CD4-positive, alpha-beta T cell (primary cell): ENCODE measurements around the gene ATF2. TPM values are rescaled to one million over a fixed set of nuclear protein-coding genes. Genes with fewer than 3 reads are reported as not detected.
A peak's percentile ranks its signal among the peaks of the same experiment; 100 is the strongest.
"Not testable (repeated sequence)": the region's sequence is repeated elsewhere in the genome, so short reads cannot be mapped to it uniquely, and the experiment has no call there.

Source experiments
- ATAC-seq: fragments of 200-7000 bp; cut with Tn5 transposase; one replicate; pipeline ENCODE4 v1.10.0; 2022; ENCODE audit warnings: mild to moderate bottlenecking; ENCODE audit not compliant: poor library complexity
- CTCF ChIA-PET: fragments of 350-600 bp; sonication (Branson Sonifier 250); formaldehyde crosslinking; loops from one replicate; lab custom pipeline; 2021; ENCODE audit warnings: antibody characterized with exemption, inconsistent platforms; lab: Charles Lee
- POLR2A ChIA-PET: fragments of 350-600 bp; sonication (Branson Sonifier 250); formaldehyde crosslinking; loops from one replicate; lab custom pipeline; 2021; ENCODE audit warnings: antibody characterized with exemption, inconsistent platforms; lab: Charles Lee
- DNase-seq, 14 experiments: peaks; one replicate each; pipeline ENCODE4 v3.0.0-alpha.2; 2013 to 2020; ENCODE audit warnings: mixed read lengths in 2 of 14
- H3K27ac ChIP-seq, 2 donors: one replicate each; pipeline versions ENCODE4 v1.5.1 to v1.7.0; 2013; ENCODE audit warnings: low read length in 2 of 2, low read depth in 1 of 2, mild to moderate bottlenecking in 1 of 2
- H3K27me3 ChIP-seq, 2 experiments: 1 replicate in 1 of 2; 2 replicates in 1 of 2; pipeline versions ENCODE4 v1.6.1 to v1.7.0; 2013; ENCODE audit warnings: low read length in 2 of 2, control low read depth in 1 of 2, mild to moderate bottlenecking in 1 of 2, moderate library complexity in 1 of 2; ENCODE audit not compliant: insufficient read depth in 2 of 2, control insufficient read depth in 1 of 2
- H3K36me3 ChIP-seq: one replicate; pipeline ENCODE4 v1.6.1; 2013; ENCODE audit warnings: low read length, control low read depth; ENCODE audit not compliant: insufficient read depth
- H3K4me1 ChIP-seq: one replicate; pipeline ENCODE4 v1.6.1; 2013; ENCODE audit warnings: low read length, control low read depth; ENCODE audit not compliant: insufficient read depth
- H3K4me3 ChIP-seq: one replicate; pipeline ENCODE4 v1.5.1; 2013; ENCODE audit warnings: mild to moderate bottlenecking, low read length, moderate library complexity
- H3K9me3 ChIP-seq, 2 experiments: 1 replicate in 1 of 2; 2 replicates in 1 of 2; pipeline versions ENCODE4 v1.6.1 to v1.7.0; 2013; ENCODE audit warnings: low read length in 2 of 2, mild to moderate bottlenecking in 2 of 2, control low read depth in 1 of 2, moderate library complexity in 1 of 2; ENCODE audit not compliant: control insufficient read depth in 1 of 2, insufficient read depth in 1 of 2
- H3K27ac Mint-ChIP-seq: one replicate; pipeline ENCODE4 v1.8.0; 2020; ENCODE audit warnings: mixed read lengths
- H3K27me3 Mint-ChIP-seq: one replicate; pipeline ENCODE4 v1.8.0; 2021; ENCODE audit warnings: mixed read lengths
- H3K36me3 Mint-ChIP-seq: one replicate; pipeline ENCODE4 v1.8.0; 2021; ENCODE audit warnings: low read depth, mixed read lengths
- H3K4me1 Mint-ChIP-seq: one replicate; pipeline ENCODE4 v1.8.0; 2021; ENCODE audit warnings: low read depth, mixed read lengths
- H3K4me3 Mint-ChIP-seq: one replicate; pipeline ENCODE4 v1.8.0; 2020; ENCODE audit warnings: mild to moderate bottlenecking, mixed read lengths
- H3K9me3 Mint-ChIP-seq: one replicate; pipeline ENCODE4 v1.8.0; 2020; ENCODE audit warnings: mixed read lengths
- intact Hi-C, 2 experiments: fragments of 100-400 bp; cut with DNase I in 1 of 2; cut with micrococcal nuclease in 1 of 2; formaldehyde crosslinking; loops; one replicate each; pipeline versions ENCODE4 v1.15.1 to v1.9.0; 2023 to 2025; cut with DNase I, micrococcal nuclease
- total RNA-seq, 174 experiments: library from RNA in 2 of 174; stranded (reverse) in 2 of 174; gene quantifications; one replicate each; pipeline ENCODE4 v1.2.3 and lab custom pipeline; 2021 to 2026
- TF ChIP-seq, protein P1 (sequence below): fragments of 200-600 bp; IDR thresholded peaks from one replicate; pipeline ENCODE4 v1.8.0; 2022; ENCODE audit warnings: antibody characterized with exemption, mild to moderate bottlenecking

The ATF2 gene
- total RNA-seq, 2 experiments from 2014 or later, result 44.7 to 44.8 TPM

DNA sequence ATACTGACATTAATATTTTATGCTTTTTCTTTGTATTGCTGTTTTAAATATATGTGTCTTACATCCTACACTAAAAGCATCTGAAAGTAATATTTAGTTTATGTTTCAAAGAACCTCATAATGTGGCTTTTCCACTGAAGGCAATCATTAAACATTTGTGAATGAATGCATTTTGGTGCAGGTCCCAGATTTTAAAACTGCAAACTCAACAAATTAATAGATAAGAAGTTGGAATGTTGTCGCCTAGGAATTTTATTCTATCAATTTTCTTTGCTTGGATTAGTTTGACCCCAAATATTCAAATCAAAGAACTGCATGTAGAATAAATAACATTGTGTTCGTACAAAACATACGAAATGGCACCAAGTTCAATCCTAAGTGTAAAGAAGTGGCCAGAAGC, 44.7 kb downstream of the ATF2 start:
- no peak overlapping the region for H3K27ac ChIP-seq
- no peaks in the 10 kb centered on the region for H3K9me3 Mint-ChIP-seq
- H3K4me1 ChIP-seq, result no peaks in the 10 kb centered on the region
- no peak overlapping the region for H3K27ac Mint-ChIP-seq
- CTCF ChIA-PET, result no interaction called here
- intact Hi-C loops, result no loop called here
- H3K9me3 ChIP-seq, result no peaks in the 10 kb centered on the region
- no peaks in the 10 kb centered on the region for H3K27me3 Mint-ChIP-seq
- no peaks in the 10 kb centered on the region for H3K27me3 ChIP-seq
- H3K4me3 ChIP-seq, result no peak overlapping the region
- ATAC-seq (no peak), DNase-seq (no peak)
- no peak overlapping the region for H3K4me3 Mint-ChIP-seq
- POLR2A ChIA-PET, result no interaction called here
- peaks cover 17% of the 10 kb centered on the region for H3K36me3 ChIP-seq
- H3K4me1 Mint-ChIP-seq, result peaks cover 27% of the 10 kb centered on the region
- H3K36me3 Mint-ChIP-seq, result peaks cover 41% of the 10 kb centered on the region
- TF ChIP-seq, protein P1, sequence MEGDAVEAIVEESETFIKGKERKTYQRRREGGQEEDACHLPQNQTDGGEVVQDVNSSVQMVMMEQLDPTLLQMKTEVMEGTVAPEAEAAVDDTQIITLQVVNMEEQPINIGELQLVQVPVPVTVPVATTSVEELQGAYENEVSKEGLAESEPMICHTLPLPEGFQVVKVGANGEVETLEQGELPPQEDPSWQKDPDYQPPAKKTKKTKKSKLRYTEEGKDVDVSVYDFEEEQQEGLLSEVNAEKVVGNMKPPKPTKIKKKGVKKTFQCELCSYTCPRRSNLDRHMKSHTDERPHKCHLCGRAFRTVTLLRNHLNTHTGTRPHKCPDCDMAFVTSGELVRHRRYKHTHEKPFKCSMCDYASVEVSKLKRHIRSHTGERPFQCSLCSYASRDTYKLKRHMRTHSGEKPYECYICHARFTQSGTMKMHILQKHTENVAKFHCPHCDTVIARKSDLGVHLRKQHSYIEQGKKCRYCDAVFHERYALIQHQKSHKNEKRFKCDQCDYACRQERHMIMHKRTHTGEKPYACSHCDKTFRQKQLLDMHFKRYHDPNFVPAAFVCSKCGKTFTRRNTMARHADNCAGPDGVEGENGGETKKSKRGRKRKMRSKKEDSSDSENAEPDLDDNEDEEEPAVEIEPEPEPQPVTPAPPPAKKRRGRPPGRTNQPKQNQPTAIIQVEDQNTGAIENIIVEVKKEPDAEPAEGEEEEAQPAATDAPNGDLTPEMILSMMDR, result no peak

DNA sequence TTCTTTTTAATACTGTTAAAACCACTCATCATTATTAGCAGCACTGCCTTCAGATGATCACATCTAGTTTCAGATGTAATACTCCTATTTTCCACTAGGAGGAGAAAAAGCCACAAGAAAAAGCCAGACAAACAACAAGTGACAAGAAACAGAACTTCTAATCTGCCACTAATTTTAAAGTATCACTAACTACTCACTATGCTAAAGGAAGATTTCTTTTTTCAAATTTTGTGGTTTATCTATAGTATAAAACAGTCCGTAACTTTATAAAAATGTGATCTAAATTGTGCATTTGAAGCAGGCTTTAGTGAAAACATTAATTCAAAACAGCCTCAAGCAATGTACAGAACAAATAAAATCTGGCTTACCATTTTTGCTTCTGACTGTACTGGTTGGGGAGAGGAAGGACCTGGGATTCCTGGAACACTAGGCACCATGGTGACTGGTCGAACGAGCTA, 56.8 kb downstream of the ATF2 start:
- H3K4me3 Mint-ChIP-seq, result no peak overlapping the region
- intact Hi-C loops, result loop anchor here (1.0 to 5.0 kb wide), 5 partner anchors 71 to 414 kb away; partner anchors contain the start of gene ATP5MC3 (in 1 of the 2)
- H3K36me3 Mint-ChIP-seq, result peaks cover 79% of the 10 kb centered on the region
- H3K9me3 ChIP-seq, result no peaks in the 10 kb centered on the region
- ATAC-seq, result peak; percentile 75
- ChIA-PET POLR2A (no interaction called here), CTCF (interaction anchor here (0.9 to 1.0 kb wide), 2 partner anchors 17 to 31 kb away, joined by 3 read pairs; no protein-coding TSS in a partner anchor)
- H3K4me1 Mint-ChIP-seq, result no peaks in the 10 kb centered on the region
- H3K9me3 Mint-ChIP-seq, result no peaks in the 10 kb centered on the region
- peak in 3 of 14 experiments; percentile 66 to 68 (median 68) for DNase-seq
- H3K27me3 Mint-ChIP-seq, result no peaks in the 10 kb centered on the region
- peak overlapping the region; percentile 24 for H3K27ac Mint-ChIP-seq
- TF ChIP-seq, protein P1, result peak; percentile 84
- H3K4me1 ChIP-seq, result no peaks in the 10 kb centered on the region
- no peaks in the 10 kb centered on the region for H3K27me3 ChIP-seq
- peaks cover 59% of the 10 kb centered on the region for H3K36me3 ChIP-seq
- H3K4me3 ChIP-seq, result no peak overlapping the region
- no peak overlapping the region for H3K27ac ChIP-seq

DNA sequence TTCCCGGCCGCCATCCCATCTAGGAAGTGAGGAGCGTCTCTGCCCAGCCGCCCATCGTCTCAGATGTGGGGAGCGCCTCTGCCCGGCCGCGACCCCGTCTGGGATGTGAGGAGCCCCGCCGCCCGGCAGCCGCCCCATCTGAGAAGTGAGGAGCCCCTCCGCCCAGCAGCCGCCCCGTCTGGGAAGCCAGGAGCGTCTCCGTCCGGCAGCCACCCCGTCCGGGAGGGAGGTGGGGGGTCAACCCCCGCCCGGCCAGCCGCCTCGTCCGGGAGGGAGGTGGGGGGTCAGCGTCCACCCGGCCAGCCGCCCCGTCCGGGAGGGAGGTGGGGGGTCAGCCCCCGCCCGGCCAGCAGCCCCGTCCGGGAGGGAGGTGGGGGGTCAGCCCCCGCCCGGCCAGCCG, 59.9 kb downstream of the ATF2 start:
- intact Hi-C loops, H3K27ac Mint-ChIP-seq, H3K4me1 Mint-ChIP-seq, H3K27ac ChIP-seq, DNase-seq, H3K4me3 ChIP-seq, ATAC-seq, H3K9me3 Mint-ChIP-seq, H3K9me3 ChIP-seq, H3K27me3 Mint-ChIP-seq, H3K4me1 ChIP-seq, H3K27me3 ChIP-seq, CTCF ChIA-PET, H3K4me3 Mint-ChIP-seq, POLR2A ChIA-PET: not testable (repeated sequence)
- peaks cover 78% of the 10 kb centered on the region for H3K36me3 Mint-ChIP-seq
- H3K36me3 ChIP-seq, result peaks cover 45% of the 10 kb centered on the region

DNA sequence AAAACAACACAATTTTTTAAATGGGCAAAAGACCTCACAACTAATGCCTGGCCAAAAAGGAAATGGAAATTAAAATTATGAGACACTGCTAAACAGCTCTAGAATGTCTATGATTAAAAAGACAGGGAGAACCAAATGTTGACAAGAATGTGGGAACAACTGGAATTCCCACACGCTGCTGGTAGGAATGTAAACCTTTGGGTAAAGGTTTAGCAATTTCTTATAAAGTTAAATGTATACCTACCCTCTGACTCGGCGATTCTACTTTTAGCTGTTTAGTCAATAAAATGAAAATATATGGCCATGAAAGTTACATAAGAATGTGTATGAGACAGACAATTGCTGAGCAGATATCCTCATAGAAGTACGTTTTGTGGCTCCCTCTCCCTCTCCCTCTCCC, 60.9 kb downstream of the ATF2 start:
- peaks cover 72% of the 10 kb centered on the region for H3K36me3 Mint-ChIP-seq
- no peaks in the 10 kb centered on the region for H3K4me1 Mint-ChIP-seq
- Histone ChIP-seq H3K4me3 (no peak overlapping the region), H3K27me3 (no peaks in the 10 kb centered on the region), H3K27ac (no peak overlapping the region), H3K36me3 (peaks cover 48% of the 10 kb centered on the region), H3K4me1 (no peaks in the 10 kb centered on the region), H3K9me3 (no peaks in the 10 kb centered on the region)
- intact Hi-C loops, result no loop called here
- ATAC-seq (no peak), DNase-seq (no peak)
- H3K4me3 Mint-ChIP-seq, result no peak overlapping the region
- ChIA-PET CTCF (no interaction called here), POLR2A (no interaction called here)
- H3K27ac Mint-ChIP-seq, result no peak overlapping the region
- TF ChIP-seq, protein P1, result no peak
- no peaks in the 10 kb centered on the region for H3K27me3 Mint-ChIP-seq
- no peaks in the 10 kb centered on the region for H3K9me3 Mint-ChIP-seq
